H1 (cell line): ENCODE measurements around the gene NAXD. TPM values are rescaled to one million over a fixed set of nuclear protein-coding genes. Genes with fewer than 3 reads are reported as not detected.

Experiments used
- ASH2L ChIP-seq: fragments of 200-600, 300-600 bp; sonication (generic); IDR thresholded peaks from one replicate; pipeline ENCODE4 v1.7.1; 2017; ENCODE audit warnings: low read length
- BACH1 ChIP-seq: IDR thresholded peaks from 2 replicates; pipeline ENCODE4 v1.6.1; 2012; ENCODE audit warnings: low read length, improper control_type of control experiment
- CHD1 ChIP-seq: IDR thresholded peaks from 2 replicates; pipeline ENCODE4 v1.6.1; 2012; ENCODE audit warnings: low read depth, low read length, improper control_type of control experiment
- CHD2 ChIP-seq: IDR thresholded peaks from 2 replicates; pipeline ENCODE4 v1.6.1; 2012; ENCODE audit warnings: low read length, improper control_type of control experiment
- FOSL1 ChIP-seq: IDR thresholded peaks from 2 replicates; pipeline ENCODE4 v1.6.1; 2011; ENCODE audit warnings: mild to moderate bottlenecking, low read depth, low read length, moderate library complexity; ENCODE audit not compliant: insufficient read depth
- HDAC2 ChIP-seq, 2 experiments: fragments of 300-600 bp in 1 of 2; sonication (generic) in 1 of 2; IDR thresholded peaks; 2 replicates each; pipeline ENCODE4 v1.6.1; 2011 to 2012; ENCODE audit warnings: low read depth in 2 of 2, low read length in 2 of 2, mild to moderate bottlenecking in 2 of 2, moderate library complexity in 2 of 2, borderline replicate concordance in 1 of 2, inconsistent platforms in 1 of 2
- HDAC6 ChIP-seq: IDR thresholded peaks from one replicate; pipeline ENCODE4 v1.7.1; 2012; ENCODE audit warnings: low read depth, mild to moderate bottlenecking, inconsistent platforms, low read length, moderate library complexity
- JUND ChIP-seq: IDR thresholded peaks from 2 replicates; pipeline ENCODE4 v1.6.1; 2011; ENCODE audit warnings: mild to moderate bottlenecking, improper control_type of control experiment, low read length
- KDM1A ChIP-seq: fragments of 200-600, 300-600 bp; sonication (generic); IDR thresholded peaks from 2 replicates; pipeline ENCODE4 v1.7.1; 2016; ENCODE audit warnings: mild to moderate bottlenecking, low read length, borderline replicate concordance
- MAFK ChIP-seq: IDR thresholded peaks from 2 replicates; pipeline ENCODE4 v1.6.1; 2012; ENCODE audit warnings: low read depth, mild to moderate bottlenecking, improper control_type of control experiment, low read length
- RBBP5 ChIP-seq: IDR thresholded peaks from 2 replicates; pipeline ENCODE4 v1.7.1; 2012; ENCODE audit warnings: low read depth, mild to moderate bottlenecking, inconsistent platforms, low read length, moderate library complexity, borderline replicate concordance
- RFX5 ChIP-seq: IDR thresholded peaks from 2 replicates; pipeline ENCODE4 v1.6.1; 2011; ENCODE audit warnings: low read depth, low read length, improper control_type of control experiment, borderline replicate concordance
- SIX5 ChIP-seq: IDR thresholded peaks from 2 replicates; pipeline ENCODE4 v1.6.1; 2011; ENCODE audit warnings: mild to moderate bottlenecking, low read depth, low read length
- SP1 ChIP-seq: IDR thresholded peaks from 2 replicates; pipeline ENCODE4 v1.6.1; 2011; ENCODE audit warnings: low read depth, low read length
- TAF1 ChIP-seq: IDR thresholded peaks from 2 replicates; pipeline ENCODE4 v1.6.1; 2011; ENCODE audit warnings: mild to moderate bottlenecking, low read depth, low read length
- polyA plus RNA-seq, 7 experiments: library from polyadenylated mRNA; depleted of rRNA in 3 of 7; stranded (reverse) in 5 of 7; unstranded in 2 of 7; fragments of >200 nt in 5 of 7; fragments of 200-250 nt in 2 of 7; gene quantifications; 1 replicate in 5 of 7; 2 replicates in 1 of 7; 4 replicates in 1 of 7; pipeline versions ENCODE4 v1.2.1 to v1.2.3, GENCODE V29; 2011 to 2013; ENCODE audit warnings: missing spikeins in 2 of 7, mixed read lengths in 2 of 7
- total RNA-seq: library from RNA; stranded (reverse); fragmentation: NEBNext Ultra II Directional; extraction: Animal tissue kit (Norgen Biotek cat#: 25700); gene quantifications from 2 replicates; pipeline ENCODE4 v1.2.1, GENCODE V29; 2021
- TF ChIP-seq, protein P1 (sequence below): IDR thresholded peaks from 2 replicates; pipeline ENCODE4 v1.6.1; 2012; ENCODE audit warnings: low read length, inconsistent platforms
- TF ChIP-seq, protein P2 (sequence below): IDR thresholded peaks from 2 replicates; pipeline ENCODE4 v1.6.1; 2012; ENCODE audit warnings: inconsistent platforms

NAXD gene
- total and polyA plus RNA-seq, 2 of the 8 experiments (the other 6 are each of a cell fraction or from before 2014, with no cell fraction given) = 25.4 to 35.5 TPM

- no peak for TF ChIP-seq SP1
- TF ChIP-seq, protein P1, sequence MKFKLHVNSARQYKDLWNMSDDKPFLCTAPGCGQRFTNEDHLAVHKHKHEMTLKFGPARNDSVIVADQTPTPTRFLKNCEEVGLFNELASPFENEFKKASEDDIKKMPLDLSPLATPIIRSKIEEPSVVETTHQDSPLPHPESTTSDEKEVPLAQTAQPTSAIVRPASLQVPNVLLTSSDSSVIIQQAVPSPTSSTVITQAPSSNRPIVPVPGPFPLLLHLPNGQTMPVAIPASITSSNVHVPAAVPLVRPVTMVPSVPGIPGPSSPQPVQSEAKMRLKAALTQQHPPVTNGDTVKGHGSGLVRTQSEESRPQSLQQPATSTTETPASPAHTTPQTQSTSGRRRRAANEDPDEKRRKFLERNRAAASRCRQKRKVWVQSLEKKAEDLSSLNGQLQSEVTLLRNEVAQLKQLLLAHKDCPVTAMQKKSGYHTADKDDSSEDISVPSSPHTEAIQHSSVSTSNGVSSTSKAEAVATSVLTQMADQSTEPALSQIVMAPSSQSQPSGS = no peak
- no peak for TF ChIP-seq HDAC2 (IDR thresholded peaks at IDR 0.05; ENCODE audit: borderline replicate concordance in 1 of 2, low read depth in 2 of 2, low read length in 2 of 2)
- no peak for TF ChIP-seq RBBP5
- TF ChIP-seq CHD2 = no peak
- TF ChIP-seq HDAC6 = no peak
- no peak for TF ChIP-seq FOSL1
- no peak for TF ChIP-seq MAFK
- no peak for TF ChIP-seq BACH1
- TF ChIP-seq, protein P2, sequence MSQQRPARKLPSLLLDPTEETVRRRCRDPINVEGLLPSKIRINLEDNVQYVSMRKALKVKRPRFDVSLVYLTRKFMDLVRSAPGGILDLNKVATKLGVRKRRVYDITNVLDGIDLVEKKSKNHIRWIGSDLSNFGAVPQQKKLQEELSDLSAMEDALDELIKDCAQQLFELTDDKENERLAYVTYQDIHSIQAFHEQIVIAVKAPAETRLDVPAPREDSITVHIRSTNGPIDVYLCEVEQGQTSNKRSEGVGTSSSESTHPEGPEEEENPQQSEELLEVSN = peak; percentile 34; the same call in 1 of the 2 replicates
- TF ChIP-seq SIX5 = no peak
- TF ChIP-seq TAF1 = peak; percentile 57
- peak; percentile 59 for TF ChIP-seq ASH2L
- no peak for TF ChIP-seq CHD1
- TF ChIP-seq KDM1A = no peak
- no peak for TF ChIP-seq RFX5
- TF ChIP-seq JUND = 0 out of 2 replicates have a peak, but pooled peaks have one; percentile 6
Measured at GRCh38 chr13:110644892-110645521, 29.7 kb downstream of the NAXD start (continued).
